Sigmoid colon (tissue), 3 donors: ENCODE results near the gene SAA1.

ENCODE experiments used
- POLR2A ChIP-seq, 2 donors: fragments of 450-650 bp; IDR thresholded peaks; one replicate each; pipeline ENCODE4 v1.6.1; 2016; ENCODE audit warnings: antibody characterized with exemption in 2 of 2, mild to moderate bottlenecking in 2 of 2, moderate library complexity in 2 of 2
- TF ChIP-seq, protein P1 (sequence below), 4 experiments: fragments of 450-650 bp in 3 of 4; fragments of 200-600 bp in 1 of 4; IDR thresholded peaks; one replicate each; pipeline ENCODE4 v1.5.1; 2016 to 2019; ENCODE audit warnings: antibody characterized with exemption in 4 of 4, mild to moderate bottlenecking in 3 of 4, moderate library complexity in 2 of 4

- TF ChIP-seq, protein P1, sequence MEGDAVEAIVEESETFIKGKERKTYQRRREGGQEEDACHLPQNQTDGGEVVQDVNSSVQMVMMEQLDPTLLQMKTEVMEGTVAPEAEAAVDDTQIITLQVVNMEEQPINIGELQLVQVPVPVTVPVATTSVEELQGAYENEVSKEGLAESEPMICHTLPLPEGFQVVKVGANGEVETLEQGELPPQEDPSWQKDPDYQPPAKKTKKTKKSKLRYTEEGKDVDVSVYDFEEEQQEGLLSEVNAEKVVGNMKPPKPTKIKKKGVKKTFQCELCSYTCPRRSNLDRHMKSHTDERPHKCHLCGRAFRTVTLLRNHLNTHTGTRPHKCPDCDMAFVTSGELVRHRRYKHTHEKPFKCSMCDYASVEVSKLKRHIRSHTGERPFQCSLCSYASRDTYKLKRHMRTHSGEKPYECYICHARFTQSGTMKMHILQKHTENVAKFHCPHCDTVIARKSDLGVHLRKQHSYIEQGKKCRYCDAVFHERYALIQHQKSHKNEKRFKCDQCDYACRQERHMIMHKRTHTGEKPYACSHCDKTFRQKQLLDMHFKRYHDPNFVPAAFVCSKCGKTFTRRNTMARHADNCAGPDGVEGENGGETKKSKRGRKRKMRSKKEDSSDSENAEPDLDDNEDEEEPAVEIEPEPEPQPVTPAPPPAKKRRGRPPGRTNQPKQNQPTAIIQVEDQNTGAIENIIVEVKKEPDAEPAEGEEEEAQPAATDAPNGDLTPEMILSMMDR (IDR thresholded peaks at IDR 0.05), result no peak
- TF ChIP-seq POLR2A (IDR thresholded peaks at IDR 0.05), result no peak
Measured at GRCh38 chr11:18313965-18314763, 48.1 kb downstream of the SAA1 start.
